Left lung (tissue), 14 donors: Measurements from ENCODE around the gene ZNF181. TPM values are rescaled to one million over a fixed set of nuclear protein-coding genes. Genes with fewer than 3 reads are reported as not detected.
"Not testable (repeated sequence)": the region's sequence is repeated elsewhere in the genome, so short reads cannot be mapped to it uniquely, and the experiment has no call there.

Source experiments
- ATAC-seq: fragments of 200-7000 bp; cut with Tn5 transposase; one replicate; pipeline ENCODE4 v1.9.1; 2020; ENCODE audit warnings: moderate library complexity
- DNase-seq, 4 donors: peaks; one replicate each; pipeline ENCODE4 v3.0.0-alpha.2; 2013 to 2020
- H3K27ac ChIP-seq, 2 donors: fragments of 200-600 bp; sonication (generic) in 1 of 2; one replicate each; pipeline versions ENCODE4 v1.5.0 to v1.8.0; 2020 to 2021
- H3K27me3 ChIP-seq, 2 donors: fragments of 200-600 bp; sonication (generic) in 1 of 2; one replicate each; pipeline versions ENCODE4 v1.5.0 to v1.8.0; 2020 to 2021
- H3K36me3 ChIP-seq, 2 donors: fragments of 200-600 bp; sonication (generic) in 1 of 2; one replicate each; pipeline versions ENCODE4 v1.5.0 to v1.8.0; 2020 to 2021
- H3K4me1 ChIP-seq, 2 donors: fragments of 200-600 bp; one replicate each; pipeline ENCODE4 v1.8.0; 2021
- H3K4me3 ChIP-seq, 2 donors: fragments of 200-600 bp; sonication (generic) in 1 of 2; one replicate each; pipeline versions ENCODE4 v1.5.0 to v1.8.0; 2020 to 2021; ENCODE audit warnings: mild to moderate bottlenecking in 1 of 2
- H3K9me3 ChIP-seq, 2 donors: fragments of 200-600 bp; sonication (generic) in 1 of 2; one replicate each; pipeline versions ENCODE4 v1.5.0 to v1.8.0; 2020 to 2021
- CTCF ChIP-seq, 2 donors: fragments of 200-600 bp; sonication (generic) in 1 of 2; IDR thresholded peaks; one replicate each; pipeline versions ENCODE4 v1.5.0 to v1.8.0; 2021; ENCODE audit warnings: antibody characterized with exemption in 2 of 2
- intact Hi-C, 2 donors: fragments of 100-400 bp; cut with DNase I; formaldehyde crosslinking; loops; one replicate each; pipeline versions ENCODE4 v1.11.2 to v1.14.2; 2022
- long read RNA-seq, 12 donors: library from polyadenylated mRNA in 2 of 12; unstranded in 2 of 12; transcript quantifications; one replicate each; pipeline ENCODE4 v2.0.0 and lab custom pipeline, GENCODE V29; 2019 to 2026
- polyA plus RNA-seq, 6 donors: library from polyadenylated mRNA; unstranded; fragments of 120-200 nt; gene quantifications; one replicate each; pipeline ENCODE4 v1.2.1, GENCODE V29; 2013; ENCODE audit not compliant: insufficient read length in 6 of 6
- total RNA-seq, 2 donors: library from RNA; stranded (reverse); fragmentation: NEBNext Ultra II Directional; extraction: Animal tissue kit (Norgen Biotek cat#: 25700); gene quantifications; one replicate each; pipeline ENCODE4 v1.2.1, GENCODE V29; 2021
- donor health status: DM: no; HTN: yes; CAD: no.
- donor health status: DM: no; HTN: no; CAD: no.

The ZNF181 gene
- total RNA-seq (1 to 10 TPM; 7.8 to 8.5 TPM), polyA plus RNA-seq (10 to 100 TPM; 16.8 to 21.9 (median 19.8) TPM)
- long read RNA-seq, donor 1, partial matches to known transcripts: 0 of 1 reads
- long read RNA-seq, donor 1, other reads (novel, unspliced or antisense): 0 of 1 reads
- long read RNA-seq, donor 2, full-length matches to known transcripts: 3 of 8 reads
- long read RNA-seq, donor 2, partial matches to known transcripts: 0 of 8 reads
- long read RNA-seq, donor 2, other reads (novel, unspliced or antisense): 5 of 8 reads
- long read RNA-seq, donor 3, partial matches to known transcripts: 0 of 2 reads
- long read RNA-seq, donor 3, other reads (novel, unspliced or antisense): 0 of 2 reads
- long read RNA-seq, donor 4, partial matches to known transcripts: 0 of 2 reads
- long read RNA-seq, donor 4, other reads (novel, unspliced or antisense): 2 of 2 reads
- long read RNA-seq, donor 5, partial matches to known transcripts: 0 of 7 reads
- long read RNA-seq, donor 5, other reads (novel, unspliced or antisense): 5 of 7 reads
- long read RNA-seq, donor 6, full-length matches to known transcripts: 3 of 3 reads
- long read RNA-seq, donor 6, partial matches to known transcripts: 0 of 3 reads
- long read RNA-seq, donor 6, other reads (novel, unspliced or antisense): 0 of 3 reads
- long read RNA-seq, donor 7, full-length matches to known transcripts: 3 of 3 reads
- long read RNA-seq, donor 7, partial matches to known transcripts: 0 of 3 reads
- long read RNA-seq, donor 7, other reads (novel, unspliced or antisense): 0 of 3 reads
- long read RNA-seq, donor 8, partial matches to known transcripts: 0 of 2 reads
- long read RNA-seq, donor 8, other reads (novel, unspliced or antisense): 0 of 2 reads
- long read RNA-seq, donor 9: 0 reads
- long read RNA-seq, donor 10, partial matches to known transcripts: 0 of 1 reads
- long read RNA-seq, donor 10, other reads (novel, unspliced or antisense): 0 of 1 reads
- long read RNA-seq, donor 11: 0 reads
- long read RNA-seq, donor 12, partial matches to known transcripts: 0 of 8 reads
- long read RNA-seq, donor 12, other reads (novel, unspliced or antisense): 7 of 8 reads

GRCh38 chr19:34733746-34734536 is at the start of gene ZNF181:
TSS of gene ZNF181 (plus strand) at chr19:34734243. CDS start at chr19:34735038, 795 bp downstream.
- H3K4me1 ChIP-seq: peaks cover 5 to 28% of the 10 kb centered on the region in 2 donors
- peak within 1 kb of the TSS; percentile 61 to 68 for H3K4me3 ChIP-seq
- ATAC-seq (peak; percentile 96), DNase-seq (peak; percentile 90 to 92 (median 91))
- H3K36me3 ChIP-seq: peaks cover 0 to 23% of the 10 kb centered on the region in 2 donors
- intact Hi-C loops: no loop called here
- no peak for TF ChIP-seq CTCF (IDR thresholded peaks at IDR 0.05)
- peaks cover 8 to 26% of the 10 kb centered on the region in 2 donors for H3K9me3 ChIP-seq
- H3K27me3 ChIP-seq: no peaks in the 10 kb centered on the region
- H3K27ac ChIP-seq: peak within 1 kb of the TSS; percentile 92 to 97

GRCh38 chr19:34685266-34685665 is 48.8 kb upstream of the ZNF181 start:
- H3K36me3 ChIP-seq: peaks cover 0 to 48% of the 10 kb centered on the region in 2 donors

GRCh38 chr19:34686455-34686854 is 47.6 kb upstream of the ZNF181 start:
- Histone ChIP-seq H3K27me3 (no peaks in the 10 kb centered on the region), H3K4me1 (no peaks in the 10 kb centered on the region), H3K27ac (no peak overlapping the region), H3K36me3 (peaks cover 0 to 36% of the 10 kb centered on the region in 2 donors), H3K4me3 (no peak overlapping the region), H3K9me3 (peaks cover 5 to 65% of the 10 kb centered on the region in 2 donors)
- ATAC-seq (no peak), DNase-seq (no peak)
- intact Hi-C loops: no loop called here
- no peak for TF ChIP-seq CTCF (IDR thresholded peaks at IDR 0.05)

More at GRCh38 chr19:34685266-34685665, 48.8 kb upstream of the ZNF181 start:
- H3K4me1 ChIP-seq, DNase-seq, H3K27ac ChIP-seq, H3K4me3 ChIP-seq, H3K27me3 ChIP-seq, intact Hi-C loops, ATAC-seq: not testable (repeated sequence)
- peaks cover 5 to 77% of the 10 kb centered on the region in 2 donors for H3K9me3 ChIP-seq

GRCh38 chr19:34687348-34687747 is 46.7 kb upstream of the ZNF181 start:
- Histone ChIP-seq H3K27me3 (no peaks in the 10 kb centered on the region), H3K4me3 (no peak overlapping the region), H3K36me3 (peaks cover 0 to 28% of the 10 kb centered on the region in 2 donors), H3K27ac (no peak overlapping the region), H3K4me1 (no peaks in the 10 kb centered on the region), H3K9me3 (peaks cover 5 to 57% of the 10 kb centered on the region in 2 donors)
- DNase-seq (no peak), ATAC-seq (no peak)
- TF ChIP-seq CTCF (IDR thresholded peaks at IDR 0.05): no peak
- intact Hi-C loops: no loop called here

GRCh38 chr19:34688592-34688991 is 45.5 kb upstream of the ZNF181 start:
- intact Hi-C loops: no loop called here
- no peak for DNase-seq

More at GRCh38 chr19:34688592-34688991, 45.5 kb upstream of the ZNF181 start:
- TF ChIP-seq CTCF (IDR thresholded peaks at IDR 0.05): no peak
- Histone ChIP-seq H3K36me3 (peaks cover 0 to 15% of the 10 kb centered on the region in 2 donors), H3K27me3 (no peaks in the 10 kb centered on the region), H3K9me3 (peaks cover 5 to 44% of the 10 kb centered on the region in 2 donors), H3K4me3 (no peak overlapping the region), H3K27ac (no peak overlapping the region), H3K4me1 (no peaks in the 10 kb centered on the region)
- ATAC-seq: no peak
